Measurements from ENCODE around the gene PPP2R3B.

PPP2R3B gene

GRCh38 chrX:372856-373640, 13.7 kb downstream of the PPP2R3B start:
- Histone ChIP-seq H3K4me3 (peak overlapping the region; percentile 34 to 50), H3K4me1 (peaks cover 0 to 30% (median 21%) of the 10 kb centered on the region in 4 donors), H3K27me3 (peaks cover 0 to 55% of the 10 kb centered on the region in 2 donors), H3K36me3 (no peaks in the 10 kb centered on the region), H3K27ac (no peak overlapping the region), H3K9me3 (no peaks in the 10 kb centered on the region)
- no peak for TF ChIP-seq CTCF (IDR thresholded peaks at IDR 0.05)
- no peak for DNase-seq
- intact Hi-C loops (cut with DNase I; ENCODE audit: low total_unique reads) = no loop called here

- no peak overlapping the region for H3K4me3 ChIP-seq
- H3K4me1 ChIP-seq = peaks cover 0 to 30% (median 21%) of the 10 kb centered on the region in 4 donors
- TF ChIP-seq CTCF (IDR thresholded peaks at IDR 0.05) = no peak
- H3K27ac ChIP-seq = no peak overlapping the region
- intact Hi-C loops (cut with DNase I; ENCODE audit: low total_unique reads) = no loop called here
- H3K27me3 ChIP-seq = peaks cover 0 to 55% of the 10 kb centered on the region in 2 donors
- no peaks in the 10 kb centered on the region for H3K36me3 ChIP-seq
- H3K9me3 ChIP-seq = no peaks in the 10 kb centered on the region
- no peak for DNase-seq
Measured at GRCh38 chrX:371907-372306, 14.8 kb downstream of the PPP2R3B start.

- no peak for DNase-seq
- Histone ChIP-seq H3K9me3 (no peaks in the 10 kb centered on the region), H3K36me3 (no peaks in the 10 kb centered on the region), H3K27me3 (peaks cover 0 to 54% of the 10 kb centered on the region in 2 donors), H3K4me1 (peaks cover 0 to 30% (median 21%) of the 10 kb centered on the region in 4 donors), H3K4me3 (no peak overlapping the region), H3K27ac (no peak overlapping the region)
- no peak for TF ChIP-seq CTCF (IDR thresholded peaks at IDR 0.05)
- intact Hi-C loops (cut with DNase I; ENCODE audit: low total_unique reads) = no loop called here
Measured at GRCh38 chrX:370963-371745, 15.6 kb downstream of the PPP2R3B start.

- Histone ChIP-seq H3K4me3 (no peak overlapping the region), H3K9me3 (no peaks in the 10 kb centered on the region), H3K27ac (no peak overlapping the region), H3K27me3 (peaks cover 0 to 47% of the 10 kb centered on the region in 2 donors), H3K4me1 (peaks cover 0 to 30% (median 21%) of the 10 kb centered on the region in 4 donors), H3K36me3 (no peaks in the 10 kb centered on the region)
- no peak for DNase-seq
- no peak for TF ChIP-seq CTCF (IDR thresholded peaks at IDR 0.05)
- intact Hi-C loops (cut with DNase I; ENCODE audit: low total_unique reads) = no loop called here
Measured at GRCh38 chrX:370244-370962, 16.3 kb downstream of the PPP2R3B start.

- Histone ChIP-seq H3K27me3 (peaks cover 0 to 39% of the 10 kb centered on the region in 2 donors), H3K4me3 (no peak overlapping the region), H3K9me3 (no peaks in the 10 kb centered on the region), H3K36me3 (no peaks in the 10 kb centered on the region), H3K27ac (no peak overlapping the region), H3K4me1 (peaks cover 0 to 28% (median 20%) of the 10 kb centered on the region in 4 donors)
- no peak for TF ChIP-seq CTCF (IDR thresholded peaks at IDR 0.05)
- intact Hi-C loops (cut with DNase I; ENCODE audit: low total_unique reads) = no loop called here
- no peak for DNase-seq
Measured at GRCh38 chrX:369563-370101, 17.1 kb downstream of the PPP2R3B start.

Measured in tibial artery (tissue), 4 donors.